GM19025 (cell line): ENCODE results near the gene C1QTNF8.

Experiments used
- ATAC-seq: cut with Tn5 transposase; IDR thresholded peaks from one replicate; pipeline ENCODE4 v1.9.1; 2021; ENCODE audit warnings: mild to moderate bottlenecking, low read depth, moderate library complexity; ENCODE audit not compliant: unreplicated experiment

The C1QTNF8 gene

DNA sequence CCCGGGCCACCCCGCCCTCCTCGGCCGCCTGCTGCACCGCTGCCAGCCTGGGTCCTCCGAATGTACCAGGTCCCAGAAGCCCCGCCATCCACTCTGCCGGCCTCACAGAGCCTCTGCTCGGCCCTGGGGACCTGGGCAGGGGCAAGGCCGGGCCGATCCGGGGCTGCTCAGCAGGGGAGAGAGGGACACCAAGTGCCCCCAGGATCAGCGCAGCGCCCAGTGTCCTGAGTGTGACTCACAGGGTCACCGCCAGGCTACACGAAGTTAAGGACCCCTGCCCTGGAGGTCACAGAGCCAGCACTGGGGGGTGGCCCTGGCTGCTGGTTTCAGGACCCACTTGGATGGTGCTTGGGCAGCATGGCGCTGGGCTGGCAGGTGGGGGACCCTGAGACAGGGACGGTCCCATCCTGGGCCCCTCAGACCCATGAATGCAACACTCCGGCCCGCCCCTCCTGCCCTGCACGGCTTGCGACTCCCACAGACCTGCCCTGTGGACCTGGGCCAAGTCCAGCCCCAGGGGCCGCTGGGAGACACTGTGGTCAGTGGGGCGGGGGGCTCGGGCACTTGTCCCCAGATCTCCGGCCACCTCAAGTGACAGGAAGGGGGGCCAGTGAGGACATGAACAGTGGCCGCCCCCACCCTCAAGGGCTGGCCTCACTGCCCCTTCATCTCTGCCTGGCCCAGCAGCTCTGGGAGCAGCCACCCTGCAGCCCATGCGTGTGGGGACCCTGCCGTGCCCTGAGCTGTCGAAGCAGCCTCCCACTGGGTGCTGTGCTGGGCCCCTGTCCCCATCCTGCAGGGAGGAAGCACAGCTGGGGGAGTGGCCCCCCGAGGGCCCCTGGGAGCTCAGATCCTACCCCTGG lies 46.7 kb downstream of the C1QTNF8 start:
- ATAC-seq = no peak

DNA sequence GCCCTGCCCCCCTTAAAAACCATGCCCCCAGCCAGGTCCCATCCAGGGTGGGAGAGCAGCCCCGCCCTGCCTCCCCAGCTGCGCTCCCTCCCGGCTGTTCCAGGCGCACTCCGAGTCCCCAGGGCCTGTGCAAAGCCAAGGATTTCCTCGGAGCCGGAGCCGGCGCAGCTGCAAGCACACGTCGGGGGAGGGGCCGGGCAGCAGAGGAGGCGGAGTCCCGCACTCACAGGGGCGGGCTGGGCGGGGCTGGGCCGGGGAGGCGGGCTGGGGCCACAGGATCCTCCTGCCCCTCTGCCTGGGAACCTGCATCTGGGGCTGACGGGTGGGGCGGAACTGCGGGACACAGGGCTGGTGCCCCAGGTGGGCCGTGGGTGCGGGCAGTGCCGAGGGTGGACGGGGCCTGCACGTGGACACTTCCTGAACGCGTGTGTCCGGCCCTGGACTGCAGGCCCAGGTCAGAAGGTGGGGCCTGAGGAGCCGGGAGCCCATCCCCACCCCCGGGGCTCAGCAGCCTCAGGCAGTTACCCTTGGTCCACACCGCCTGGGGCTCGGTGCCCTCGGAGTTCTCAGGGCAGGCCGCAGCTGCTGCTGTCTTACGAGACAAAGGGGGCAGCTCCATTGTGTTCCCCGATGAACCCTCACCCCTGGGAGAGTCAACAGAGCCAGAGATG lies 47.5 kb downstream of the C1QTNF8 start:
- ATAC-seq = no peak

- no peak for ATAC-seq
Measured at GRCh38 chr16:1047801-1048200, 48.2 kb downstream of the C1QTNF8 start.

- ATAC-seq = no peak
Measured at GRCh38 chr16:1047123-1047522, 48.9 kb downstream of the C1QTNF8 start.

DNA sequence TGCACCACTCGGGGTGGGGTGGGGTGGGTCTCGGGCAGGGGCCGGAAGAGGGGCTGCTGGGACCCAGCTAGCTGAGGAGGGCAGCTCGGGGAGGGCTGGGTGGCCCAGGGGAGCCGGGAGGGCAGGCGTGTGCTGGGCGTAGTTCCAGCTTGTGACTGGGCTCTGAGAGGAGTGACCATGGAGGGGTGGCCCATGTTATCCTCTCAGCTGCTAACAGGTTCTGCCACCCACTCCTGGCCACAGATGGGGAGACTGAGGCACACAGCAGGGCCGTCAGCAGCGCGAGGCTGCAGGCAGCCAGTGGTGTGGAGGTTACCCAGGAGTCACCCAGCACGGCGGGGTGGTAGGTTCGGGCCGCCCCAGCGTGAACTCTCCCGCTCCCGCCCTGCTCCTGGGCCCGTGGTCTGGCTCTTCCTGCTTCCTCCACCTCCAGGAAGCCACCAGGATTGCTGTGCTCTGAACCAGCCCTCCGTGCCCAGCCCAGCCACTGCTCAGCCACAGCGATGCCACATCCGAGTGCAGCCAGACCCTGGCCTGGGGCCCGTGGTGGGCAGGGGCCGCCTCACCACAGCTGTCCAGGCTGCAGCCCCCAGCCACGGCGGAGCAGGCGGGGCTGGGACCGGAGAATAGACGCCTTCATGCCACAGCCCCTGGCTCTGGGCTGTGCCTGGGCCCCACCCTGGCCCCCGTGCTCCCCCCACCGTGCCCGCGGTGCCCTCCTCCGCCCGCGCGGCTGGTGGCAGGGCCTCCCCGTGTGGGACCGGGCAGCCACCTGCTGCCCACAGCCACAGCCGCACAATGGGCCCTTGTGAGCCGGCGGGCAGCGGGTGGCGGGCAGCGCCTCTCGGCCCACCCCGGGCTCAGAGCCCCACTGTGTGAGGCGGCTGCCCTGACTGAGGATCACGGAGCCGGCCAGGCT lies 49.8 kb downstream of the C1QTNF8 start:
- no peak for ATAC-seq

DNA sequence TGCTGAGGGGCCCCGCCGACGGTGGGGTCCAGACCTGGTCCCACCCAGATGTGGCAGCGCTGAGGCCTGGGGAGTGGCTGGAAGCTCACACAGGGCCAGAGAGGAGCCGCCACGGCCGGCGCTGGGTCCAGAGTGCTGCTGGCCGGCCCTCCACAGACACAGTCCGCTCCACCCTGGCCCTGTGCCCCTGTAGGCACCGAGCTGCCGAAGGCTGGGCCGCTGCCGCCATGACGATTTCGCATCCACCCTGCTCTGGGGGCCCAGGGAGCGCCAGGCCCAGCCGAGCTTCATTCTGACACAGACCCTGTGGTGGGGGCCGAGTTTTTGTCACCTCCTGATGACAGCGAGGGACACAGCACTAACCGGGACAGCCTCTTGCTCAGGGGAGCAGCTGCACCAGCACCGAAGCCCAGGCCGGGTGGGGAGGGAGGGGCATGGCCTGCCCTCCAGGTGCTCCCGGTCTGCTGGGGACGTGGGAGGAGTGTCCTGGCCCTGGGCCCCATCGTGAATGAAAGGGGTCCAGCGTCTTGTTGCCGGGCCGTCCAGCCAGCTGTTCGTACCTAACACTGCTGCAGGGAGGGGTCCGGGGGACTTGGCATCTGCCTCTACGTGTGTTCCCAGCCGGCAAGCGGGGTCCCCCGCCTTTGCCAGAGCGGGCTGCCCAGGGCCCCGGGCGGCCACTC lies 50.6 kb downstream of the C1QTNF8 start:
- ATAC-seq = no peak

GRCh38 chr16:1044460-1045309 lies 51.4 kb downstream of the C1QTNF8 start:
- no peak for ATAC-seq

- ATAC-seq = no peak
Measured at GRCh38 chr16:1043881-1044451, 52.1 kb downstream of the C1QTNF8 start.

DNA sequence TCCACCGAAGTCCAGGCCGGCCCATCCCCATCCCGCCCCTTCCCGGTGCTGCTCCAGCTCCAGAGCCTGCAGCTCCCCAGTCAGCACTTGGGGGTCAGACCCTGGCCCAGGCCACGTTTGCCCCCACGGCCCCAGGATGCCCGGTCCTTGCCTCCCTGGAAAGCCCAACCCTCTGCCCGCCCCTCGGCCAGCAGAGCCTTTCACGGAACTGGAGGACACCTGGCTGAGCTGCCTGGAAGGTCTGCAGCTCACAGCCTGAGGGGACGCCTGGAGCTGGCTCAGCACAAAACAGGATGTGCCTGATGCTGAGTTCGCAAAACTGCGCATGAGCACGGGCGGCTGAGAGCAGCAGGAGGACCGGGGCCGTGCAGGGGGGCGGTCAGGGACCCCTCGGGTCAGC lies 53.2 kb downstream of the C1QTNF8 start:
- no peak for ATAC-seq

DNA sequence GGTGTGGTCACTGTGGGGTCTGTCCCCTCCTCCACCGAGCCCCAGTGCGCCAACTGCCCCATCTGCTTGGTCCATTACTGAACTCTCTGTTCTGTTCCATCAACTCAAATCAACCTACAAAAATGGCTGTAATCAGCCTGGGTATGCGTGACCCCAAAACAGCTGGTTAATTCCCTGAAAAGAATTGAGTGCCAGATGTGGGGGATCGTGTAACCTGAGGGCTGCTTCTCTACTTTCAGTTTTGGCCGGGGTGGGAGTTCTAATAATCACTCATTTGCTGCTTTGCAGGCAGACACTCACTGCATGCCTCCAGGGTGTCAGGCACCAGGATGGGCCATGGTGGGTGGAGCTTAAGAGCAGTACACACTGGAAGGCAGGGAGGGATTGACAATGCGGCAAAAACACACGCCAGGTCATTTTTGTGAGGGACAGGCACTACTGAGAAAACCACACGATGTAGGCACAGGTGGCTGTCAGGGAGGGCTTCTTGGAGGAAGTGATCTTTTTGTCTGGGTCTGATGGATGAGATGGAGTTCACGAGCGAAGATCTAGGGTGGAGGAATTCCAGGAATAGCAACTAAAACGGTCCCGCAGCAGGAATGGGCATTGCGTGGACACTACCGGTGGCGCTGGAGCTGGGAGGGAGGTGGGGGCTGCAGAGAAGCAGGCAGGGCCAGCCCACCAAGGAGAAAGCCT lies 53.8 kb downstream of the C1QTNF8 start:
- no peak for ATAC-seq

DNA sequence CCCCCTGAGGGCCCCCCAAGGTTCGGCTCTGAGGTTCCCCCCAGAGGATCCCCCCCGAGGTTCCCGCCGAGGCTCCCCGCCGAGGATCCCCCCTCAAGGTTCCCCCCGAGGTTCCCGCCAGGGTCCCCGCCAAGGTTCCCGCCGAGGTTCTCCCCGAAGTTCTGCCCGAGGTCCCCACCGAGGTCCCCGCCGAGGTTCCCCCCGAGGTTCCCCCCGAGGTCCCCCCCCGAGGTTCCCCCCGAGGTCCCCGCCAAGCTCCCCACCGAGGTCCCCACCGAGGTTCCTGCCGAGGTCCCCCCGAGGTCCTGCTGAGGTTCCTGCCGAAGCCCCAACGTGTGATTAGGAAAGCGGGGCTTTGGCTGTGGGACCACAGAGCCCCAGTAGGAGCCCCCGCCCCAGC lies 55.7 kb downstream of the C1QTNF8 start:
- ATAC-seq = no peak

DNA sequence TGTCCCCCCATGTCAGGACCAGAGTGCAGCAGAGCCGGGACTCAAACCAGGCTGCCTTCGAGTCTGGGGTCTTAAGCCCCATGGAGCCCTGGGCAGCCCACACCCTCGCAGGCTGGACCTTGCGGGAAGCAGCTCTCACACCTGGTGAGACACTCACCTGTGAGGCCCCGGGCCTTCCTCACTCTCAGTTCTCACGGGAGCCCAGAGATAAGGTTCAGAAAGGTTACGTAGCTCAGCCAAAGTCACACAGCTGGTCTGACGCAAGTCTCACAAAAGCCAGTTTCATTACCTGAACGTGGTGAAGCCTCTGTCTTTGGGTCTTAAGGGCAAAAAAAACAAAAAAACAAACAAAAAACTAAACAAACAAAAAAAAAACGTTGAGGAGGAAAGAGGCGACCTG lies 56.3 kb downstream of the C1QTNF8 start:
- no peak for ATAC-seq

GRCh38 chr16:1038932-1039331 lies 57.1 kb downstream of the C1QTNF8 start:
- ATAC-seq = no peak
